ENCODE measurements around the gene SPEM2. TPM values are rescaled to one million over a fixed set of nuclear protein-coding genes. Genes with fewer than 3 reads are reported as not detected.

Gene SPEM2
- total RNA-seq, 5 donors from 2014 or later (not counting 1 experiment from before 2014, with no cell fraction given), result not detected

- Histone ChIP-seq H3K9me3 (no peaks in the 10 kb centered on the region), H3K4me3 (ENCODE audit: control insufficient read depth in 1 of 2, extremely low read depth in 1 of 2, low read length in 1 of 2) (no peak overlapping the region), H3K36me3 (ENCODE audit: control insufficient read depth in 2 of 2, extremely low read depth in 1 of 2, insufficient read depth in 1 of 2, low read length in 1 of 2) (no peaks in the 10 kb centered on the region), H3K27ac (ENCODE audit: low read length) (no peak overlapping the region), H3K27me3 (replicated peaks in 1 of 2; ENCODE audit: control insufficient read depth in 2 of 2, extremely low read depth in 1 of 2, insufficient read depth in 2 of 2, low read length in 1 of 2) (peaks cover 0 to 96% of the 10 kb centered on the region in 2 experiments), H3K4me1 (ENCODE audit: control insufficient read depth in 1 of 2, extremely low read depth in 1 of 2, insufficient read depth in 2 of 2, low read length in 2 of 2) (peaks cover 13 to 62% of the 10 kb centered on the region in 2 experiments)
- Mint-ChIP-seq H3K27ac (peak overlapping the region in 1 of 2 donors; percentile 28), H3K4me1 (peaks cover 45 to 51% (median 50%) of the 10 kb centered on the region in 3 donors), H3K36me3 (no peaks in the 10 kb centered on the region), H3K9me3 (no peaks in the 10 kb centered on the region), H3K4me3 (no peak overlapping the region), H3K27me3 (peaks cover 43 to 73% of the 10 kb centered on the region in 2 donors)
- DNase-seq (no peak), ATAC-seq (replicated peaks in 1 of 4) (no peak)
- ChIA-PET CTCF (interaction anchor here in 1 of 2 donors (1.1 kb wide), 1 partner anchor 13 kb away, joined by 4 read pairs; no protein-coding TSS in a partner anchor), POLR2A (interaction anchor here in 1 of 2 donors (0.6 to 1.0 kb wide), 2 partner anchors 63 to 66 kb away, joined by 3 to 5 read pairs; no protein-coding TSS in a partner anchor)
- WGBS (ENCODE audit: insufficient coverage), result no CpG with 5 or more reads among the region's 2 CpGs
These were observed 16.7 kb downstream of the SPEM2 start for GRCh38 chr17:7442142-7442541.

GRCh38 chr17:7443499-7444485 is 18.4 kb downstream of the SPEM2 start:
- DNase-seq (no peak), ATAC-seq (replicated peaks in 1 of 4) (no peak)
- Mint-ChIP-seq H3K27ac (peak overlapping the region in 1 of 2 donors; percentile 62), H3K36me3 (peaks cover 5% of the 10 kb centered on the region), H3K4me3 (peak overlapping the region in 1 of 3 donors; percentile 22), H3K9me3 (peaks cover 0 to 3% (median 0%) of the 10 kb centered on the region in 3 donors), H3K27me3 (peaks cover 43 to 77% of the 10 kb centered on the region in 2 donors), H3K4me1 (peaks cover 32 to 43% (median 43%) of the 10 kb centered on the region in 3 donors)
- no peaks in the 10 kb centered on the region for H3K36me3 ChIP-seq (ENCODE audit: control insufficient read depth in 2 of 2, extremely low read depth in 1 of 2, insufficient read depth in 1 of 2, low read length in 1 of 2)
- H3K9me3 ChIP-seq, result no peaks in the 10 kb centered on the region
- H3K4me3 ChIP-seq (ENCODE audit: control insufficient read depth in 1 of 2, extremely low read depth in 1 of 2, low read length in 1 of 2), result no peak overlapping the region
- POLR2A ChIA-PET, result interaction anchor here (0.5 to 1.1 kb wide), 6 partner anchors 9 to 137 kb away, joined by 3 to 8 read pairs (median 3); partner anchors contain the start of genes TMEM102 (in 1 of the 2) and TMEM256 (in 1 of the 2)
- CTCF ChIA-PET, result interaction anchor here (0.5 to 1.0 kb wide), 3 partner anchors 11 to 236 kb away, joined by 3 to 9 read pairs (median 3); no protein-coding TSS in a partner anchor
- H3K27ac ChIP-seq (ENCODE audit: low read length), result no peak overlapping the region
- H3K4me1 ChIP-seq (ENCODE audit: control insufficient read depth in 1 of 2, extremely low read depth in 1 of 2, insufficient read depth in 2 of 2, low read length in 2 of 2), result peaks cover 4 to 46% of the 10 kb centered on the region in 2 experiments
- H3K27me3 ChIP-seq (replicated peaks in 1 of 2; ENCODE audit: control insufficient read depth in 2 of 2, extremely low read depth in 1 of 2, insufficient read depth in 2 of 2, low read length in 1 of 2), result peaks cover 2 to 95% of the 10 kb centered on the region in 2 experiments
- WGBS (ENCODE audit: insufficient coverage), result 100% methylated on average over 1 of the region's 7 CpGs

- peak in 3 of 4 experiments; percentile 15 to 33 (median 18) for ATAC-seq (replicated peaks in 1 of 4)
- H3K27ac ChIP-seq (ENCODE audit: low read length), result no peak within 1 kb of the TSS
- peak within 1 kb of the TSS; percentile 63 to 76 (median 64) for H3K4me3 Mint-ChIP-seq
- H3K9me3 Mint-ChIP-seq, result peaks cover 0 to 3% (median 0%) of the 10 kb centered on the region in 3 donors
- ChIA-PET POLR2A (interaction anchor here (0.5 to 1.1 kb wide), 4 partner anchors 9 to 40 kb away, joined by 3 read pairs; no protein-coding TSS in a partner anchor), CTCF (interaction anchor here (0.5 to 0.9 kb wide), 4 partner anchors 40 to 235 kb away, joined by 3 to 4 read pairs (median 3); no protein-coding TSS in a partner anchor)
- WGBS (ENCODE audit: insufficient coverage), result 10% methylated on average over 50 of the region's 51 CpGs
- peaks cover 39 to 70% of the 10 kb centered on the region in 2 donors for H3K27me3 Mint-ChIP-seq
- peaks cover 26 to 37% (median 36%) of the 10 kb centered on the region in 3 donors for H3K4me1 Mint-ChIP-seq
- H3K4me1 ChIP-seq (ENCODE audit: control insufficient read depth in 1 of 2, extremely low read depth in 1 of 2, insufficient read depth in 2 of 2, low read length in 2 of 2), result peaks cover 2 to 34% of the 10 kb centered on the region in 2 experiments
- no peaks in the 10 kb centered on the region for H3K36me3 ChIP-seq (ENCODE audit: control insufficient read depth in 2 of 2, extremely low read depth in 1 of 2, insufficient read depth in 1 of 2, low read length in 1 of 2)
- no peaks in the 10 kb centered on the region for H3K9me3 ChIP-seq
- peaks cover 2 to 85% of the 10 kb centered on the region in 2 experiments for H3K27me3 ChIP-seq (replicated peaks in 1 of 2; ENCODE audit: control insufficient read depth in 2 of 2, extremely low read depth in 1 of 2, insufficient read depth in 2 of 2, low read length in 1 of 2)
- DNase-seq, result peak in 1 of 35 experiments; percentile 28
- peaks cover 6% of the 10 kb centered on the region for H3K36me3 Mint-ChIP-seq
- peak within 1 kb of the TSS; percentile 24 to 54 for H3K4me3 ChIP-seq (ENCODE audit: control insufficient read depth in 1 of 2, extremely low read depth in 1 of 2, low read length in 1 of 2)
- peak within 1 kb of the TSS in 1 of 2 donors; percentile 20 for H3K27ac Mint-ChIP-seq
These were observed 19.5 kb downstream of the SPEM2 start, which contains the start of gene CHRNB1 for GRCh38 chr17:7444682-7445618. TSS of gene CHRNB1 (plus strand) at chr17:7445061. CDS start at chr17:7445128, 67 bp downstream.

- DNase-seq (peak in 18 of 35 experiments; percentile 19 to 57 (median 30)), ATAC-seq (replicated peaks in 1 of 4) (peak; percentile 78 to 91 (median 90))
- ChIA-PET POLR2A (interaction anchor here in 1 of 2 donors (0.5 to 0.6 kb wide), 3 partner anchors 8 to 31 kb away, joined by 3 to 6 read pairs (median 5); no protein-coding TSS in a partner anchor), CTCF (interaction anchor here (0.6 kb wide), 5 partner anchors 9 to 612 kb away, joined by 3 to 5 read pairs (median 4); partner anchors contain the start of gene TMEM102 (in 1 of the 2))
- WGBS (ENCODE audit: insufficient coverage), result 10% methylated on average over 11 of the region's 16 CpGs
- Histone ChIP-seq H3K4me1 (ENCODE audit: control insufficient read depth in 1 of 2, extremely low read depth in 1 of 2, insufficient read depth in 2 of 2, low read length in 2 of 2) (peaks cover 0 to 28% of the 10 kb centered on the region in 2 experiments), H3K9me3 (no peaks in the 10 kb centered on the region), H3K4me3 (ENCODE audit: control insufficient read depth in 1 of 2, extremely low read depth in 1 of 2, low read length in 1 of 2) (peak overlapping the region; percentile 24 to 54), H3K27me3 (replicated peaks in 1 of 2; ENCODE audit: control insufficient read depth in 2 of 2, extremely low read depth in 1 of 2, insufficient read depth in 2 of 2, low read length in 1 of 2) (peaks cover 2 to 79% of the 10 kb centered on the region in 2 experiments), H3K27ac (ENCODE audit: low read length) (no peak overlapping the region), H3K36me3 (ENCODE audit: control insufficient read depth in 2 of 2, extremely low read depth in 1 of 2, insufficient read depth in 1 of 2, low read length in 1 of 2) (no peaks in the 10 kb centered on the region)
- Mint-ChIP-seq H3K4me1 (peaks cover 22 to 32% (median 29%) of the 10 kb centered on the region in 3 donors), H3K36me3 (peaks cover 9% of the 10 kb centered on the region), H3K27ac (peak overlapping the region in 1 of 2 donors; percentile 20), H3K9me3 (peaks cover 0 to 3% (median 0%) of the 10 kb centered on the region in 3 donors), H3K4me3 (peak overlapping the region; percentile 63 to 76 (median 64)), H3K27me3 (peaks cover 34 to 65% of the 10 kb centered on the region in 2 donors)
These were observed 20.2 kb downstream of the SPEM2 start for GRCh38 chr17:7445619-7445968.

- H3K36me3 ChIP-seq (ENCODE audit: control insufficient read depth in 2 of 2, extremely low read depth in 1 of 2, insufficient read depth in 1 of 2, low read length in 1 of 2), result peaks cover 0 to 2% of the 10 kb centered on the region in 2 donors
- ATAC-seq (replicated peaks in 1 of 4), result no peak
- H3K4me3 Mint-ChIP-seq, result no peak overlapping the region
- peaks cover 2 to 51% of the 10 kb centered on the region in 2 experiments for H3K27me3 ChIP-seq (replicated peaks in 1 of 2; ENCODE audit: control insufficient read depth in 2 of 2, extremely low read depth in 1 of 2, insufficient read depth in 2 of 2, low read length in 1 of 2)
- H3K4me3 ChIP-seq (ENCODE audit: control insufficient read depth in 1 of 2, extremely low read depth in 1 of 2, low read length in 1 of 2), result no peak overlapping the region
- H3K27me3 Mint-ChIP-seq, result peaks cover 22 to 38% of the 10 kb centered on the region in 2 donors
- no CpG with 5 or more reads among the region's 7 CpGs for WGBS (ENCODE audit: insufficient coverage)
- ChIA-PET POLR2A (no interaction called here), CTCF (interaction anchor here in 1 of 2 donors (0.6 kb wide), 2 partner anchors 23 to 168 kb away, joined by 3 read pairs; no protein-coding TSS in a partner anchor)
- peaks cover 20 to 31% (median 27%) of the 10 kb centered on the region in 3 donors for H3K4me1 Mint-ChIP-seq
- H3K36me3 Mint-ChIP-seq, result peaks cover 14% of the 10 kb centered on the region
- H3K27ac ChIP-seq (ENCODE audit: low read length), result no peak overlapping the region
- peaks cover 0 to 24% of the 10 kb centered on the region in 2 experiments for H3K4me1 ChIP-seq (ENCODE audit: control insufficient read depth in 1 of 2, extremely low read depth in 1 of 2, insufficient read depth in 2 of 2, low read length in 2 of 2)
- H3K9me3 ChIP-seq, result no peaks in the 10 kb centered on the region
- DNase-seq, result no peak
- H3K27ac Mint-ChIP-seq, result no peak overlapping the region
- peaks cover 0 to 3% (median 0%) of the 10 kb centered on the region in 3 donors for H3K9me3 Mint-ChIP-seq
These were observed 23.0 kb downstream of the SPEM2 start for GRCh38 chr17:7448461-7448860.
